Adipocyte (in vitro differentiated cells): Measurements from ENCODE around the gene SMIM11.
A peak's percentile ranks its signal among the peaks of the same experiment; 100 is the strongest.
"Not testable (repeated sequence)": the region's sequence is repeated elsewhere in the genome, so short reads cannot be mapped to it uniquely, and the experiment has no call there.

Source experiments
- DNase-seq: peaks from one replicate; pipeline ENCODE4 v3.0.0-alpha.2; 2015; ENCODE audit warnings: low read depth
- H3K27me3 ChIP-seq: replicated peaks from 2 replicates; pipeline ENCODE4 v1.7.0; 2013; ENCODE audit warnings: mild to moderate bottlenecking, low read length, moderate library complexity; ENCODE audit not compliant: control insufficient read depth, insufficient read depth
- H3K36me3 ChIP-seq: 2 replicates; pipeline ENCODE4 v1.7.0; 2013; ENCODE audit warnings: low read length, mild to moderate bottlenecking, moderate library complexity; ENCODE audit not compliant: control insufficient read depth, insufficient read depth, severe bottlenecking
- H3K4me1 ChIP-seq: 2 replicates; pipeline ENCODE4 v1.7.0; 2013; ENCODE audit warnings: mild to moderate bottlenecking, low read length, moderate library complexity; ENCODE audit not compliant: control insufficient read depth, insufficient read depth
- H3K4me3 ChIP-seq: 2 replicates; pipeline ENCODE4 v1.7.0; 2013; ENCODE audit warnings: mild to moderate bottlenecking, low read length, moderate library complexity
- H3K9ac ChIP-seq: 2 replicates; pipeline ENCODE4 v1.7.0; 2013; ENCODE audit warnings: mild to moderate bottlenecking, low read length, moderate library complexity
- H3K9me3 ChIP-seq: 2 replicates; pipeline ENCODE4 v1.7.0; 2013; ENCODE audit warnings: mild to moderate bottlenecking, low read length, moderate library complexity; ENCODE audit not compliant: control insufficient read depth

SMIM11 gene, protein sequence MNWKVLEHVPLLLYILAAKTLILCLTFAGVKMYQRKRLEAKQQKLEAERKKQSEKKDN

DNA sequence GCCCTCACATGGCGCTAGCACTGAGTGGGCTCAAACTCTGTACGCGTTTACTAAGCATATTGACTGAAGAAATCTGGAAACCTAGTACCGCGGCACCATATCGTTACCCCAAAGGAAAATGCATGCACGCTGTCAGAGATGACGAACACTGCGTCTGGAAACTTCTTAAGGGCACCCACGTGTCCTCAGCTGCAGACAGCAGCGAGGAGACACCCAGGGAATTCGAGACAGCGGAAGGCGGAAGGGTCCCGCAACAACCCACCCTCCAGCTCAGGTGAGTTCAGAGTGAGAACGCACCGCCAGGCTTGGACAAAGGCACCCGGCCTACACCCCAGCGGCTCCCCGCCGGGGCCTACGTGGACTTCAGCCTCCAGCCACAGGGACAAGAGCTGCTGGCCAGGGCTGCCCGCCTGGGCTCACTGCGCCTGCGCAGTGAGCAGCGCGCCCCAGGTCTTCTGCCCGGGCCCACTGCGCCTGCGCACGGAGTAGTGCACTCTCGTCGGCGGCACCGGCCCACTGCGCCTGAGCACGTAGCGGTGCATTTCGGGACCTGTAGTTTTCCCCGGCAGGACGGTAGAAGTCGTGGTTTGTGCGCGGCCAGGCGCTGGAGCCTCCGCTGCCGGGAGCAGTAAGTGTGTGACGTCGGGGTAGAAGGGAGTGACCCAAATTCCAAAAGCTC, at the start of gene SMIM11:
Gene SMIM11 (plus strand): TSS at position 568 of the 679 bp plus-strand sequence. CDS start 3,998 bp downstream, outside the sequence.
- not testable (repeated sequence) for H3K36me3 ChIP-seq, DNase-seq, H3K4me3 ChIP-seq

DNA sequence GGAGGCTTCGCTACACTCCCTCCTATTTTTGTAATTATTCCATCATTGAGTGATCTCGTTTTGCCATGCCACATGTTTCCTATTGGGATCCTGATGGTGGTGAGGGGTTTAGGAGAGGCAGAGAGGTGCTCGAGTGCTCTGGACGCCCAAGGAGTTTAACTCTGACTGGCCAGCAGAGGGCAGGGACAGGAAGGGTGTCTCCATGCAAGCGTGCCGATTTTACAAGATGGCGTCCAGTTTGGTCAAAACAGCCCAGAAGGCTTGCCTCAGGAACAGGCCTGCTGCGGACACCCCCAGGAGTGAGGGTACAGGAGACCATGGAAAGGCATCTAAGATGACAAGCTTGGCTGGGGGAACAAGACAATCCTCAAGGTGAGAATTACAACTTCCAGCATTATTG, 45.3 kb upstream of the SMIM11 start:
- Histone ChIP-seq H3K36me3 (no peaks in the 10 kb centered on the region), H3K4me1 (peaks cover 12% of the 10 kb centered on the region)

More for the DNA sequence above, at the start of gene SMIM11:
- not testable (repeated sequence) for H3K27me3 ChIP-seq, H3K4me1 ChIP-seq, H3K9me3 ChIP-seq, H3K9ac ChIP-seq

DNA sequence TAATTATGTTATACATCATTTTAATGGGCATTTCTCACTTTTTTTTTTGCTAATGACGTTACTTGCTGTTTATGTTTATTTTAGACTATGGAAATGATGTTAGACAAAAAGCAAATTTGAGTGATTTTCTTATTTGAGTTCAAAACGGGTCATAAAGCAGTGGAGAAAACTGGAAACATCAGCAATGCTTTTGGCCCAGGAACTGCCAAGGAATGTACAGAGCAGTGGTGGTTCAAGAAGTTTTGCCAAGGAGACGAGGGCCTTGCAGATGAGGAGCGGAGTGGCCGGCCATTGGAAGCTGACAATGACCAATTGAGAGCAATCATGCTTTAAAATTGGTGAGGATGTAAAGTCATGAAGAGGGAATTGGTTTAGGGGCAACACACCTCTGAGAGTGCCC, 43.6 kb upstream of the SMIM11 start:
- no peak overlapping the region for H3K9ac ChIP-seq
- no peaks in the 10 kb centered on the region for H3K27me3 ChIP-seq
- no peak overlapping the region for H3K4me3 ChIP-seq
- DNase-seq: no peak
- H3K36me3 ChIP-seq: no peaks in the 10 kb centered on the region
- peaks cover 2% of the 10 kb centered on the region for H3K4me1 ChIP-seq
- no peaks in the 10 kb centered on the region for H3K9me3 ChIP-seq

More for the DNA sequence above, 45.3 kb upstream of the SMIM11 start:
- no peak overlapping the region for H3K9ac ChIP-seq
- no peak for DNase-seq
- no peaks in the 10 kb centered on the region for H3K9me3 ChIP-seq
- no peaks in the 10 kb centered on the region for H3K27me3 ChIP-seq
- no peak overlapping the region for H3K4me3 ChIP-seq

DNA sequence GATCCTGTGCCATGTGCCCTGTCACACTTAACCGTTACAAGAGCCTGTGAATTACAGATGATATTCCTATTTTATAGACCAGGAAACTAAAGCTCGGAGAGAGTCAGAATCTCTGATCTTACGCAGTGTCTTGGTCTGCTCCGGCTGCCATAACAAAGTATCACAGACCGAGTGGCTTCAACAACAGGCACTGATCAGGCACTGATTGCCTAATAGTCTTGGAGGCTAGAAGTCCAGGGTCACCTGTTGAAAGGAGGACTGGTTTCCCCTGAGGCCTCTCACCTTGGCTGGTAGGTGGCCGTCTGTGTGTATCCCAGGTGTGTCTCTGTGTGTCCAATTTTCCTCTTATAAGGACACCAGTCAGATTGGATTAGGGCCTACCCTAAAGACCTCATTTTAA, 43.0 kb upstream of the SMIM11 start:
- Histone ChIP-seq H3K27me3 (no peaks in the 10 kb centered on the region), H3K36me3 (no peaks in the 10 kb centered on the region), H3K9ac (no peak overlapping the region), H3K4me3 (no peak overlapping the region), H3K9me3 (no peaks in the 10 kb centered on the region), H3K4me1 (peaks cover 8% of the 10 kb centered on the region)
- DNase-seq: no peak

DNA sequence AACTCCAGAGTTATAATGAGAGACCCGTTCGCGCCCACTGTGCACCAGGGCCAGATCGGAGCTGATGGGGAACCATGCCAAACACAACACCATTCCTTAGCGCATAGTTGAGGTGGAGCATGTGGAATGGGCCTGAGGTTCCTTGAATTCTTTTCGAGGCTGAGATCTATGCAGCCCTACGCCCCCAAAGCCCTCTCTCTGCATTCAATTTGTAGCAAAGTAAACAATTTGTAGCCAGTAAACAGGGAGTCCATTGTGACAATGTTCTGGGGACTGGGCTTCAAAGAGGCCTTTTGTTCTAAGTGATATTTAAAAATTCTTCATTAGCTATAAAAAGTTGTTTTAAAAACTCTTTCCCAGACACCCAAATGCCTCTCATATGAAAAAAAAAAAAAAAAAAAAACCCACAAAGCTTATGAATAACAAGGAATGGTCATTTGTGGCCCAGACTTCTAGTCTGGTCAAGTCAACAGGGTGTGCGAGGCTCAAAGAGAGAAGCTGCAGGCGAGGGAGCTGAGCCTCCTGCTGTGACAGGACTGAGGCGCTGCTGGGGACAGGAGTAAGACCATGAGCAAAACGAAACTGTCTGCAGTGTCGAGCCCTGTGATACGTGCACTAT, 42.1 kb upstream of the SMIM11 start:
- Histone ChIP-seq H3K36me3 (no peaks in the 10 kb centered on the region), H3K9ac (no peak overlapping the region), H3K4me1 (peaks cover 8% of the 10 kb centered on the region), H3K27me3 (no peaks in the 10 kb centered on the region), H3K4me3 (no peak overlapping the region), H3K9me3 (no peaks in the 10 kb centered on the region)
- peak; percentile 55 for DNase-seq

DNA sequence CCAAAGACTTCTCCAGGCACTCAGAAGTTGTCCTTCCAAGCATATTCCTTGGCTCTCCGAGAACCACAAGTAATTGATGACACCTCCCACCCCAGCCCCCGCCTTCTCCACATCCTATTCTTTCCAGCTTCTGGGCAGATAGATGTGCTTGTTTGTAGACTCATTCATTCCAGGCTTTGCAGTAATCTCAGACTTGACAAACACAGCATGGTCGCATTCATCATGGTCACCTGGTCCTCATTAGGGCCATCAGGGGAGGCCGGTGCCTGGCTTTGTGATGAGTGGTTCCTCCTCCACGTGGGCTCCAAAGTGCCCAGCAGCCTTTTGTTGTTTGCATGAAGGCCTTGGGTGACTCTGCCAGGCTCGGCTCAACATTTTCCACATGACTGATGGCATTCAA, 40.0 kb upstream of the SMIM11 start:
- no peak overlapping the region for H3K4me3 ChIP-seq
- no peaks in the 10 kb centered on the region for H3K27me3 ChIP-seq
- H3K36me3 ChIP-seq: no peaks in the 10 kb centered on the region
- DNase-seq: peak; percentile 60
- no peak overlapping the region for H3K9ac ChIP-seq
- no peaks in the 10 kb centered on the region for H3K9me3 ChIP-seq
- H3K4me1 ChIP-seq: peaks cover 8% of the 10 kb centered on the region

DNA sequence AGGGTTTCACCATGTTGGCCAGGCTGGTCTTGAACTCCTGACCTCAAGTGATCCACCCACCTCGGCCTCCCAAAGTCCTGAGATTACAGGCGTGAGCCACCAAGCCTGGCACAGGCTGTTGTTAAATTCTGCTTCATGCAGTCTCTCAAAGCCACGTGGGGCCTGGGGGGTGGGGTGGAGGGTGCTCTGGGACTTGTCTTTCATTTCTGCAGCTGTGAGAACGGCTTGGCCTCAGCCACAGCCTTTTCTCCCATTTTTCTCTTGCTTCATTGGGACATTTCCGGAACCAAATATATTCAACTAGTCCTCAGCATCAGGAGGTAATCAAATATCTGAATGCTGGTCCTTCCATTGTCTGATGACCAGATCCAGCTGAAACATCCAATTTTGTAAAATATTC, 39.1 kb upstream of the SMIM11 start:
- no peaks in the 10 kb centered on the region for H3K9me3 ChIP-seq

DNA sequence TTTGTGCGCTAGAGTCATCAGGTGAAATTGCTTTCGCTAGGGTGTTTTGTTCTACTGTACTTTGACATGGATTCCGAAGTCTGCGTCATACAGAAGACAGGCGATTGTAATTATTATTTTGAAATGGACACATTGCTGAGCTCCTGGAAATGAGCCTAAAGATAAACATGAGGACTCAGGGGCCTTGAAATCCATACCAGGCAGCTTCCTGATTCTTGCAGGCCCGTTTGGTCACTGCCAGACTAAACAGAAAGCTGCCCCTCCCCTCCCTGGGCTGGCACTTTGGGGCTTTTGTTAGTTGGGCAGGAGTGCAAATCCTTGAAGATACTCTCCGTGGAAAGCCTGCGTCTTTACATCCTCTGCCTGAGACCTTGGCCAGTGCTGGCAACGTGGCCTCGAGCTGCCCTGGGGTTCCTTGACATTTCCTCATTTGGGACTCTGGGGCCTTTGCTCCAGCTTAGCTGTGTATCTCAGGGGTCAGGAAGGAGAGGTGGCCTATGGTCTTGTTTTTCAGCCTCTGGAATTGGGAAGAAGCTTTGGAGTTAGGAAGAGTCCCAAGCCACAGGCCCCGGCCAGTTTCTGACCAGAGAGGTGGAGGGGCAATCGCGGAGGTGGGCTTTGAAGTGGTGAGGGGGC, 38.4 kb upstream of the SMIM11 start:
- no peaks in the 10 kb centered on the region for H3K9me3 ChIP-seq
- H3K4me3 ChIP-seq: no peak overlapping the region
- no peak overlapping the region for H3K9ac ChIP-seq
- H3K36me3 ChIP-seq: no peaks in the 10 kb centered on the region
- peaks cover 8% of the 10 kb centered on the region for H3K4me1 ChIP-seq
- DNase-seq: peak; percentile 90
- no peaks in the 10 kb centered on the region for H3K27me3 ChIP-seq

More for the DNA sequence above, 39.1 kb upstream of the SMIM11 start:
- Histone ChIP-seq H3K4me3 (no peak overlapping the region), H3K9ac (no peak overlapping the region), H3K27me3 (no peaks in the 10 kb centered on the region), H3K4me1 (peaks cover 8% of the 10 kb centered on the region), H3K36me3 (no peaks in the 10 kb centered on the region)
- DNase-seq: peak; percentile 51

DNA sequence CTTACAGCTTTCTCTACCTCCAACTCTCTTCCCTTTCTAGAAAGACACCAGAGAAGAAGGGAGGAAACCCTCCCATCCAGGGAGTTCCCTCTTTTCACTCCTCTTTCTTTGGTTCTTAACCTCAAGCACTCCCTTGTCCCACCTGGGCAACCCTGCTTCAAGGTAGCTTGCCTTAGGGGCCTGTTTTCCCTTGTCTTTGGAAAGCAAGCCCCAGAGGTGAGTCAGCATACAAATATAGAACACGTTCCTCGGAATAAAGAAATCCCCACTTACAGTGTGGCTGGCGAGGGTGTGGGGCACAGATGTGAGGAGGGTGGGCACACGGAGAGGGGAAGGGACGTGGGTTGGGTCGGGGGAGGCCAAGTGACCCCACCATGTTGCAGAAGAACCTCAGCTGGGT, 37.6 kb upstream of the SMIM11 start:
- DNase-seq: peak; percentile 19

DNA sequence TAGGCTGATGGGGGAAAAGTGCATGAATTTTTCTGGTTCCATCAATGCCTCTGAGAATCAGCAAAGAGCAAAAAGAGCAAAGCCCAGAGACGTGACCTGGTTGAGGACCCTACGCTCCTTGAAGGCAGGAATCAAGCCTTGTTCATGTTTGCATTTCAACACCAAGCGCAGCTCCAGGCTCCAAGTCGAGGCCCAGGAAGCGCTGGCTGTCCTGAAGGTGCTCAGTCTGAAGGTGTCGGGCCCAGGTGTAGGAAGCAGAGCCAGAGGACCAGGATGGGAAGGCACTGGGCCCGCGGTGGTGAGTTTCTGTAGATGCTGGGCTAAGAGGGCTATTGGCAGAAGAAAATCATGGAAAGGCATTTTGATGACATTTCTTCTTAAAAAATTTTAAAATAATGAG, 37.1 kb upstream of the SMIM11 start:
- Histone ChIP-seq H3K4me3 (no peak overlapping the region), H3K27me3 (no peaks in the 10 kb centered on the region), H3K9ac (no peak overlapping the region), H3K36me3 (no peaks in the 10 kb centered on the region), H3K9me3 (no peaks in the 10 kb centered on the region), H3K4me1 (peaks cover 8% of the 10 kb centered on the region)
- DNase-seq: no peak

More for the DNA sequence above, 37.6 kb upstream of the SMIM11 start:
- Histone ChIP-seq H3K9ac (no peak overlapping the region), H3K4me3 (no peak overlapping the region), H3K36me3 (no peaks in the 10 kb centered on the region), H3K9me3 (no peaks in the 10 kb centered on the region), H3K4me1 (peaks cover 8% of the 10 kb centered on the region), H3K27me3 (no peaks in the 10 kb centered on the region)

DNA sequence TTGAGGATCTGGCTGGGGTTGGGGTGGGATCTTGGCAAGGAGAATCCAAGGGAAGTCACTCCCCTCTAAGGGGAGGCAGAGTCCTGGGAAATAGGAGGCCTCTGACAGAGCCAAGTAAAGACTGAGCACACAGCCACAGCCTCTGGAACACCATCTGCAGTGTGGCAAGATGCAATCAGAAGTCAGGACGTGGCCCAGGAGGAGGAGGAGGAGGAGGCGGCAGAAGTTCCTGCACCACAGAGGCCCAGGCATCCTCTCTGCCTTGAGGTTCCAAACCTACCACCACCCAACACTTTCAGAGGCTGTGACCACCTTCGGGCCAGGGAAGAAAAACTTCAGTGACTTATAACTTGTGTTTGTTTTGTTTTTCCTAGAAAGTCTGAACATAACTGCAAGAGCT, 35.2 kb upstream of the SMIM11 start:
- Histone ChIP-seq H3K27me3 (no peaks in the 10 kb centered on the region), H3K9ac (no peak overlapping the region), H3K4me3 (no peak overlapping the region), H3K4me1 (peaks cover 17% of the 10 kb centered on the region), H3K36me3 (no peaks in the 10 kb centered on the region), H3K9me3 (no peaks in the 10 kb centered on the region)
- DNase-seq: no peak
